GM12878 (cell line): ENCODE results near the gene FAM83D. TPM values are rescaled to one million over a fixed set of nuclear protein-coding genes. Genes with fewer than 3 reads are reported as not detected.

Source experiments
- IRF5 ChIP-seq: fragments of 450-650 bp; IDR thresholded peaks from 2 replicates; pipeline ENCODE4 v1.6.1; 2017; ENCODE audit warnings: borderline replicate concordance
- KLF5 ChIP-seq: fragments of 450-650 bp; IDR thresholded peaks from 2 replicates; pipeline ENCODE4 v1.6.1; 2014; ENCODE audit warnings: mild to moderate bottlenecking; ENCODE audit not compliant: partially characterized antibody
- POLR2AphosphoS5 ChIP-seq: IDR thresholded peaks from 2 replicates; pipeline ENCODE4 v1.6.1; 2011; ENCODE audit warnings: mild to moderate bottlenecking, low read length, inconsistent platforms
- RBBP5 ChIP-seq: fragments of 200-600 bp; sonication (generic); conservative IDR thresholded peaks from 2 replicates; pipeline ENCODE4 v1.6.1; 2016
- SIX5 ChIP-seq: IDR thresholded peaks from 2 replicates; pipeline ENCODE4 v1.6.1; 2011; ENCODE audit warnings: mild to moderate bottlenecking, low read depth, low read length, moderate library complexity; ENCODE audit not compliant: severe bottlenecking
- SUPT20H ChIP-seq: IDR thresholded peaks from 2 replicates; pipeline ENCODE4 v1.6.1; 2011; ENCODE audit warnings: low read depth, mild to moderate bottlenecking, low read length, moderate library complexity, borderline replicate concordance; ENCODE audit not compliant: control insufficient read depth
- ZBTB4 ChIP-seq: fragments of 450-650 bp; formaldehyde crosslinking; IDR thresholded peaks from 2 replicates; pipeline ENCODE4 v1.4.0; 2022; ENCODE audit warnings: mild to moderate bottlenecking, moderate library complexity
- polyA plus RNA-seq, 11 experiments: library from polyadenylated mRNA; depleted of rRNA in 4 of 11; unstranded in 6 of 11; stranded (reverse) in 5 of 11; fragments of >200 nt; fragmentation: Nextera tagmentation in 4 of 11; fragmentation: Illumina TruSeq in 1 of 11; extraction: Ambion mirVana in 4 of 11; extraction: Trizol in 1 of 11; gene quantifications; 1 replicate in 1 of 11; 2 replicates in 10 of 11; pipeline versions ENCODE4 v1.2.1 to v1.2.3, GENCODE V29; 2011 to 2016; ENCODE audit warnings: inconsistent platforms in 2 of 11, missing spikeins in 2 of 11, low read depth in 1 of 11
- total RNA-seq, 4 experiments: library from RNA; depleted of rRNA in 3 of 4; stranded (reverse); fragments of >200 nt in 3 of 4; fragmentation: Illumina TruSeq in 1 of 4; extraction: Trizol in 1 of 4; gene quantifications; 2 replicates each; pipeline versions ENCODE4 v1.2.1 to v1.2.3, GENCODE V29; 2013 to 2021
- TF ChIP-seq, protein P1 (sequence below): fragments of 150-350 bp; IDR thresholded peaks from 2 replicates; pipeline ENCODE4 v1.6.1; 2014; ENCODE audit warnings: mild to moderate bottlenecking, low read depth, low read length

Gene FAM83D
- total and polyA plus RNA-seq, 10 of the 15 experiments (the other 5 are each of a cell fraction or from before 2014, with no cell fraction given), result 4.5 to 34.8 (median 19.2) TPM

- TF ChIP-seq IRF5 (no peak), KLF5 (no peak), POLR2AphosphoS5 (no peak), ZBTB4 (CRISPR knock-in tag) (no peak), SUPT20H (no peak), SIX5 (no peak), RBBP5 (no peak)
- TF ChIP-seq, protein P1, sequence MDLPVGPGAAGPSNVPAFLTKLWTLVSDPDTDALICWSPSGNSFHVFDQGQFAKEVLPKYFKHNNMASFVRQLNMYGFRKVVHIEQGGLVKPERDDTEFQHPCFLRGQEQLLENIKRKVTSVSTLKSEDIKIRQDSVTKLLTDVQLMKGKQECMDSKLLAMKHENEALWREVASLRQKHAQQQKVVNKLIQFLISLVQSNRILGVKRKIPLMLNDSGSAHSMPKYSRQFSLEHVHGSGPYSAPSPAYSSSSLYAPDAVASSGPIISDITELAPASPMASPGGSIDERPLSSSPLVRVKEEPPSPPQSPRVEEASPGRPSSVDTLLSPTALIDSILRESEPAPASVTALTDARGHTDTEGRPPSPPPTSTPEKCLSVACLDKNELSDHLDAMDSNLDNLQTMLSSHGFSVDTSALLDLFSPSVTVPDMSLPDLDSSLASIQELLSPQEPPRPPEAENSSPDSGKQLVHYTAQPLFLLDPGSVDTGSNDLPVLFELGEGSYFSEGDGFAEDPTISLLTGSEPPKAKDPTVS, result no peak
Observed at GRCh38 chr20:38975539-38976120, 49.4 kb downstream of the FAM83D start (continued).
